ENCODE measurements around the gene OPA3. TPM values are rescaled to one million over a fixed set of nuclear protein-coding genes. Genes with fewer than 3 reads are reported as not detected.

Gene OPA3
- total RNA-seq, 2 experiments from 2014 or later = 5.8 to 12.0 TPM

DNA sequence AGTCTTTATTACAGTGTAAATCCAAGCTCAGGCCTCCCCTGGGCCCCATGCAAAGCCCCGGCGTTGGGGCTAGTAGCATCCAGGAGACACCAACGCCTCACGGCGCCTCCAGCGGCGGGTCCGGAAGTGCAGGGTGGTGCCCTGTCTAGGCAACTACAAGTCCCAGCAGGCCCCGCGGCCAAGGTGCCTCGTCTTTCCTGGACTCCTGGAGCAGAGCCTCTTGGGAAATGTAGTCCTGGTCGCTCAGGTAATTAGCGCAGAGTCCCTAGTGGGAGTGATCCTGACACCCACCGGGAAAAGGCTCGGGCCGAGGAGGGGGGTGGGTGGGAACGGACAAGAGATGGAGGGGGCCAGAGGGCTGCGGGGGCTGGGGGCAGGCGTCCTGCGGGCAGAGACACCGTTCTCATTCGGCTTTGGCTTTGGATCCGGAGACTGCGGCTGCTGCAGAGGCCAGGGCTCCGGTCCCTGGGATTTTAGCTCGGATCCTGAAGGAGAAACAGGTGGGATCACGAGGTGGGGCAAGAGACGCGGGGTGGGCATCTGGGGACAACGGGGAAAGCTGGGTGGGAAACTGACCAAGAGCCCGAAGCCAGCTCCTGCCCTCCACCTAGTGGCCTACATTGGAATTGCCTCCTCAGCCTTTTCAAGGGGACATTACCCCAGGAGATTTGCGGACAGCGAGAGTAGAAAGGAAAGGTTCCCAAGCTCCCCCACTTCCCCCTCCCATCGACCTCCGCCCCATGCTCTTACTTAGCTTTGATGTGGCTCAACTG is 99.1 kb downstream of the OPA3 start:
- CTCF ChIA-PET (ENCODE audit: unreplicated experiment) = interaction anchor here (0.5 to 1.9 kb wide), 8 partner anchors 16 to 285 kb away, joined by 3 to 17 read pairs (median 3); no protein-coding TSS in a partner anchor
- POLR2A ChIA-PET = interaction anchor here (0.6 kb wide), 1 partner anchor 231 kb away, joined by 5 read pairs; no protein-coding TSS in a partner anchor

DNA sequence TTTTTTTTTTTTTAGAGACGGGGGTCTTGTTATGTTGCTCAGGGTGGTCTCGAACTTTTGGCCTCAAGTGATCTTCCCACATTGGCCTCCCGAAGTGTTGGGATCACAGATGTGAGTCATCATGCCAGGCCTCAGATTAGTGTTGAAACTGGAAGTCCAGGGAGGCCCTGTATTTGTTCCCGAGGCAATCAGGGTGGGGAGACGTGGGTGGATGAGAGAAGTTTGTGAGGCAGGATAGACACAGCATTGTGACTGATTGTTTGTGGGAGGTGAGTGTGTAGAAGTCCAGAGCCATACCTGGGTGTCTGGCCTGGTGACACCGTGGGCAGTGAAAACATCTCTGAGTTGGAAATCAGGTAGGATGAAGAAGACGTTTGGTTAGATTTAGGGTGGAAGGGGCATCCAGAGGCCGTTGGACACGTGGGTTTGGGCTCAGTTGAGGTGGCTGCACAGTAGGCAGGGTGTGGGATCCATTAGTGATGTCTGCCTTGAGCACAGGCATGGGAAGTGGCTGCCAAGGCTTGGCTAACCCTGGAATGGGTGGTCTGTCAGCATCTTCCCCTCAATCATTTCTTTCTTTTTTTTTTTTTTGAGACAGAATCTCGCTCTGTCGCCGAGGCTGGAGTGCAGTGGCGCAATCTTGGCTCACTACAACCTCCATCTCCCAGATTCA is 100.2 kb downstream of the OPA3 start:
- H3K4me3 ChIP-seq (ENCODE audit: low read depth, low read length, poor library complexity, severe bottlenecking) = no peak overlapping the region
- BruUV-seq (replicated peaks) = no TSS peak
- CTCF ChIA-PET (ENCODE audit: unreplicated experiment) = interaction anchor here (0.7 to 1.9 kb wide), 3 partner anchors 45 to 161 kb away, joined by 3 to 5 read pairs (median 3); no protein-coding TSS in a partner anchor

More for the DNA sequence above, 99.1 kb downstream of the OPA3 start:
- no TSS peak for BruUV-seq (replicated peaks)
- peak; percentile 99 for DNase-seq (ENCODE audit: low spot score)
- Histone ChIP-seq H4K20me1 (ENCODE audit: insufficient read depth, low read length) (no peaks in the 10 kb centered on the region), H3K27ac (ENCODE audit: low read depth, low read length, poor library complexity, severe bottlenecking) (no peak overlapping the region), H3K79me2 (ENCODE audit: insufficient read depth, low read depth, low read length) (no peaks in the 10 kb centered on the region), H3K9me2 (ENCODE audit: insufficient read depth, low read length) (no peaks in the 10 kb centered on the region), H3K4me1 (ENCODE audit: insufficient read depth, low read length, poor library complexity, severe bottlenecking) (peaks cover 9% of the 10 kb centered on the region), H3K36me3 (ENCODE audit: insufficient read depth, low read length) (no peaks in the 10 kb centered on the region), H2AFZ (ENCODE audit: low read length) (peak overlapping the region; percentile 92), H3K4me2 (ENCODE audit: low read length) (peak overlapping the region; percentile 89), H3K4me3 (ENCODE audit: low read depth, low read length, poor library complexity, severe bottlenecking) (peak overlapping the region; percentile 72), H3K9me3 (ENCODE audit: low read length) (no peaks in the 10 kb centered on the region)
- intact Hi-C loops (cut with micrococcal nuclease; ENCODE audit: unreplicated experiment) = no loop called here
- TF ChIP-seq, protein P1, sequence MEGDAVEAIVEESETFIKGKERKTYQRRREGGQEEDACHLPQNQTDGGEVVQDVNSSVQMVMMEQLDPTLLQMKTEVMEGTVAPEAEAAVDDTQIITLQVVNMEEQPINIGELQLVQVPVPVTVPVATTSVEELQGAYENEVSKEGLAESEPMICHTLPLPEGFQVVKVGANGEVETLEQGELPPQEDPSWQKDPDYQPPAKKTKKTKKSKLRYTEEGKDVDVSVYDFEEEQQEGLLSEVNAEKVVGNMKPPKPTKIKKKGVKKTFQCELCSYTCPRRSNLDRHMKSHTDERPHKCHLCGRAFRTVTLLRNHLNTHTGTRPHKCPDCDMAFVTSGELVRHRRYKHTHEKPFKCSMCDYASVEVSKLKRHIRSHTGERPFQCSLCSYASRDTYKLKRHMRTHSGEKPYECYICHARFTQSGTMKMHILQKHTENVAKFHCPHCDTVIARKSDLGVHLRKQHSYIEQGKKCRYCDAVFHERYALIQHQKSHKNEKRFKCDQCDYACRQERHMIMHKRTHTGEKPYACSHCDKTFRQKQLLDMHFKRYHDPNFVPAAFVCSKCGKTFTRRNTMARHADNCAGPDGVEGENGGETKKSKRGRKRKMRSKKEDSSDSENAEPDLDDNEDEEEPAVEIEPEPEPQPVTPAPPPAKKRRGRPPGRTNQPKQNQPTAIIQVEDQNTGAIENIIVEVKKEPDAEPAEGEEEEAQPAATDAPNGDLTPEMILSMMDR (conservative IDR thresholded peaks at IDR 0.05; ENCODE audit: low read length) = peak; percentile 76
- TF ChIP-seq EZH2phosphoT487 (IDR thresholded peaks at IDR 0.05; ENCODE audit: borderline replicate concordance, low read depth, low read length) = no peak

More for the DNA sequence above, 100.2 kb downstream of the OPA3 start:
- Histone ChIP-seq H3K79me2 (ENCODE audit: insufficient read depth, low read depth, low read length) (no peaks in the 10 kb centered on the region), H3K27ac (ENCODE audit: low read depth, low read length, poor library complexity, severe bottlenecking) (no peak overlapping the region), H2AFZ (ENCODE audit: low read length) (peak overlapping the region; percentile 92; the same call in 1 of the 2 replicates), H3K4me1 (ENCODE audit: insufficient read depth, low read length, poor library complexity, severe bottlenecking) (peaks cover 11% of the 10 kb centered on the region), H3K9me3 (ENCODE audit: low read length) (no peaks in the 10 kb centered on the region), H3K4me2 (ENCODE audit: low read length) (no peak overlapping the region), H3K9me2 (ENCODE audit: insufficient read depth, low read length) (no peaks in the 10 kb centered on the region), H3K36me3 (ENCODE audit: insufficient read depth, low read length) (no peaks in the 10 kb centered on the region), H4K20me1 (ENCODE audit: insufficient read depth, low read length) (no peaks in the 10 kb centered on the region)
- POLR2A ChIA-PET = interaction anchor here (0.6 kb wide), 1 partner anchor 232 kb away, joined by 5 read pairs; no protein-coding TSS in a partner anchor
- intact Hi-C loops (cut with micrococcal nuclease; ENCODE audit: unreplicated experiment) = no loop called here
- TF ChIP-seq EZH2phosphoT487 (IDR thresholded peaks at IDR 0.05; ENCODE audit: borderline replicate concordance, low read depth, low read length) = no peak
- TF ChIP-seq, protein P1 (conservative IDR thresholded peaks at IDR 0.05; ENCODE audit: low read length) = no peak
- DNase-seq (ENCODE audit: low spot score) = no peak
